ENCODE results near the gene RNGTT. TPM values are rescaled to one million over a fixed set of nuclear protein-coding genes. Genes with fewer than 3 reads are reported as not detected.

RNGTT gene
- total and polyA plus RNA-seq, 2 donors: 11.2 to 23.2 TPM

GRCh38 chr6:88663801-88664200 is 299.6 kb downstream of the RNGTT start:
- 97% methylated on average over 5 of the region's 5 CpGs for WGBS
- no peak overlapping the region for H3K27ac ChIP-seq (ENCODE audit: low read depth in 1 of 2, low read length in 1 of 2)
- DNase-seq (ENCODE audit: low read depth in 6 of 9, low spot score in 9 of 9): no peak
- H3K9me3 ChIP-seq (ENCODE audit: control insufficient read depth in 2 of 2, insufficient read depth in 1 of 2, low read length in 1 of 2): peaks cover 1 to 23% of the 10 kb centered on the region in 2 donors
- no peaks in the 10 kb centered on the region for H3K27me3 ChIP-seq (ENCODE audit: control insufficient read depth in 2 of 2, insufficient read depth in 1 of 2, low read length in 1 of 2)
- H3K4me1 ChIP-seq (ENCODE audit: control insufficient read depth in 2 of 2, insufficient read depth in 2 of 2, low read length in 2 of 2): no peaks in the 10 kb centered on the region
- peaks cover 3 to 4% of the 10 kb centered on the region in 2 donors for H3K36me3 ChIP-seq (ENCODE audit: control insufficient read depth in 2 of 2, insufficient read depth in 2 of 2, low read length in 1 of 2)
- H3K4me3 ChIP-seq (ENCODE audit: low read length in 2 of 2): no peak overlapping the region

GRCh38 chr6:88662653-88663174 is 300.7 kb downstream of the RNGTT start:
- no peak overlapping the region for H3K27ac ChIP-seq (ENCODE audit: low read depth in 1 of 2, low read length in 1 of 2)
- peaks cover 1 to 19% of the 10 kb centered on the region in 2 donors for H3K9me3 ChIP-seq (ENCODE audit: control insufficient read depth in 2 of 2, insufficient read depth in 1 of 2, low read length in 1 of 2)
- no peak overlapping the region for H3K4me3 ChIP-seq (ENCODE audit: low read length in 2 of 2)
- WGBS: 99% methylated on average over 12 of the region's 12 CpGs
- no peaks in the 10 kb centered on the region for H3K4me1 ChIP-seq (ENCODE audit: control insufficient read depth in 2 of 2, insufficient read depth in 2 of 2, low read length in 2 of 2)
- no peak for DNase-seq (ENCODE audit: low read depth in 6 of 9, low spot score in 9 of 9)
- peaks cover 3 to 8% of the 10 kb centered on the region in 2 donors for H3K36me3 ChIP-seq (ENCODE audit: control insufficient read depth in 2 of 2, insufficient read depth in 2 of 2, low read length in 1 of 2)
- H3K27me3 ChIP-seq (ENCODE audit: control insufficient read depth in 2 of 2, insufficient read depth in 1 of 2, low read length in 1 of 2): no peaks in the 10 kb centered on the region

GRCh38 chr6:88662163-88662580 is 301.2 kb downstream of the RNGTT start:
- peaks cover 1 to 19% of the 10 kb centered on the region in 2 donors for H3K9me3 ChIP-seq (ENCODE audit: control insufficient read depth in 2 of 2, insufficient read depth in 1 of 2, low read length in 1 of 2)
- 82% methylated on average over 5 of the region's 5 CpGs for WGBS
- peaks cover 3 to 8% of the 10 kb centered on the region in 2 donors for H3K36me3 ChIP-seq (ENCODE audit: control insufficient read depth in 2 of 2, insufficient read depth in 2 of 2, low read length in 1 of 2)
- H3K27me3 ChIP-seq (ENCODE audit: control insufficient read depth in 2 of 2, insufficient read depth in 1 of 2, low read length in 1 of 2): no peaks in the 10 kb centered on the region
- H3K27ac ChIP-seq (ENCODE audit: low read depth in 1 of 2, low read length in 1 of 2): no peak overlapping the region
- H3K4me1 ChIP-seq (ENCODE audit: control insufficient read depth in 2 of 2, insufficient read depth in 2 of 2, low read length in 2 of 2): no peaks in the 10 kb centered on the region
- DNase-seq (ENCODE audit: low read depth in 6 of 9, low spot score in 9 of 9): no peak
- no peak overlapping the region for H3K4me3 ChIP-seq (ENCODE audit: low read length in 2 of 2)

- Histone ChIP-seq H3K4me1 (ENCODE audit: control insufficient read depth in 2 of 2, insufficient read depth in 2 of 2, low read length in 2 of 2) (no peaks in the 10 kb centered on the region), H3K27ac (ENCODE audit: low read depth in 1 of 2, low read length in 1 of 2) (no peak overlapping the region), H3K36me3 (ENCODE audit: control insufficient read depth in 2 of 2, insufficient read depth in 2 of 2, low read length in 1 of 2) (peaks cover 3 to 8% of the 10 kb centered on the region in 2 donors), H3K4me3 (ENCODE audit: low read length in 2 of 2) (no peak overlapping the region), H3K9me3 (ENCODE audit: control insufficient read depth in 2 of 2, insufficient read depth in 1 of 2, low read length in 1 of 2) (peaks cover 1 to 19% of the 10 kb centered on the region in 2 donors), H3K27me3 (ENCODE audit: control insufficient read depth in 2 of 2, insufficient read depth in 1 of 2, low read length in 1 of 2) (no peaks in the 10 kb centered on the region)
- DNase-seq (ENCODE audit: low read depth in 6 of 9, low spot score in 9 of 9): no peak
- WGBS: 98% methylated on average over 6 of the region's 6 CpGs
These were observed 302.3 kb downstream of the RNGTT start for GRCh38 chr6:88661136-88661535.

GRCh38 chr6:88655586-88655985 is 307.8 kb downstream of the RNGTT start:
- Histone ChIP-seq H3K9me3 (ENCODE audit: control insufficient read depth in 2 of 2, insufficient read depth in 1 of 2, low read length in 1 of 2) (no peaks in the 10 kb centered on the region), H3K4me3 (ENCODE audit: low read length in 2 of 2) (no peak overlapping the region), H3K36me3 (ENCODE audit: control insufficient read depth in 2 of 2, insufficient read depth in 2 of 2, low read length in 1 of 2) (peaks cover 0 to 4% of the 10 kb centered on the region in 2 donors), H3K27ac (ENCODE audit: low read depth in 1 of 2, low read length in 1 of 2) (no peak overlapping the region), H3K27me3 (ENCODE audit: control insufficient read depth in 2 of 2, insufficient read depth in 1 of 2, low read length in 1 of 2) (no peaks in the 10 kb centered on the region), H3K4me1 (ENCODE audit: control insufficient read depth in 2 of 2, insufficient read depth in 2 of 2, low read length in 2 of 2) (no peaks in the 10 kb centered on the region)
- no peak for DNase-seq (ENCODE audit: low read depth in 6 of 9, low spot score in 9 of 9)

GRCh38 chr6:88653936-88654335 is 309.5 kb downstream of the RNGTT start:
- Histone ChIP-seq H3K36me3 (ENCODE audit: control insufficient read depth in 2 of 2, insufficient read depth in 2 of 2, low read length in 1 of 2) (peaks cover 0 to 4% of the 10 kb centered on the region in 2 donors), H3K9me3 (ENCODE audit: control insufficient read depth in 2 of 2, insufficient read depth in 1 of 2, low read length in 1 of 2) (no peaks in the 10 kb centered on the region), H3K4me1 (ENCODE audit: control insufficient read depth in 2 of 2, insufficient read depth in 2 of 2, low read length in 2 of 2) (no peaks in the 10 kb centered on the region), H3K4me3 (ENCODE audit: low read length in 2 of 2) (no peak overlapping the region), H3K27me3 (ENCODE audit: control insufficient read depth in 2 of 2, insufficient read depth in 1 of 2, low read length in 1 of 2) (no peaks in the 10 kb centered on the region), H3K27ac (ENCODE audit: low read depth in 1 of 2, low read length in 1 of 2) (no peak overlapping the region)
- no peak for DNase-seq (ENCODE audit: low read depth in 6 of 9, low spot score in 9 of 9)
- 99% methylated on average over 4 of the region's 4 CpGs for WGBS

GRCh38 chr6:88651400-88651799 is 312.0 kb downstream of the RNGTT start:
- Histone ChIP-seq H3K36me3 (ENCODE audit: control insufficient read depth in 2 of 2, insufficient read depth in 2 of 2, low read length in 1 of 2) (no peaks in the 10 kb centered on the region), H3K4me1 (ENCODE audit: control insufficient read depth in 2 of 2, insufficient read depth in 2 of 2, low read length in 2 of 2) (no peaks in the 10 kb centered on the region), H3K27me3 (ENCODE audit: control insufficient read depth in 2 of 2, insufficient read depth in 1 of 2, low read length in 1 of 2) (no peaks in the 10 kb centered on the region), H3K27ac (ENCODE audit: low read depth in 1 of 2, low read length in 1 of 2) (no peak overlapping the region), H3K4me3 (ENCODE audit: low read length in 2 of 2) (no peak overlapping the region), H3K9me3 (ENCODE audit: control insufficient read depth in 2 of 2, insufficient read depth in 1 of 2, low read length in 1 of 2) (no peaks in the 10 kb centered on the region)
- no peak for DNase-seq (ENCODE audit: low read depth in 6 of 9, low spot score in 9 of 9)

- H3K36me3 ChIP-seq (ENCODE audit: control insufficient read depth in 2 of 2, insufficient read depth in 2 of 2, low read length in 1 of 2): no peaks in the 10 kb centered on the region
- no peak overlapping the region for H3K4me3 ChIP-seq (ENCODE audit: low read length in 2 of 2)
- H3K4me1 ChIP-seq (ENCODE audit: control insufficient read depth in 2 of 2, insufficient read depth in 2 of 2, low read length in 2 of 2): no peaks in the 10 kb centered on the region
- no peaks in the 10 kb centered on the region for H3K9me3 ChIP-seq (ENCODE audit: control insufficient read depth in 2 of 2, insufficient read depth in 1 of 2, low read length in 1 of 2)
- no peak overlapping the region for H3K27ac ChIP-seq (ENCODE audit: low read depth in 1 of 2, low read length in 1 of 2)
- WGBS: 91% methylated on average over 1 of the region's 1 CpG
- DNase-seq (ENCODE audit: low read depth in 6 of 9, low spot score in 9 of 9): no peak
- H3K27me3 ChIP-seq (ENCODE audit: control insufficient read depth in 2 of 2, insufficient read depth in 1 of 2, low read length in 1 of 2): no peaks in the 10 kb centered on the region
These were observed 312.4 kb downstream of the RNGTT start for GRCh38 chr6:88650979-88651378.

GRCh38 chr6:88650029-88650619 is 313.3 kb downstream of the RNGTT start:
- H3K4me3 ChIP-seq (ENCODE audit: low read length in 2 of 2): no peak overlapping the region
- no peaks in the 10 kb centered on the region for H3K9me3 ChIP-seq (ENCODE audit: control insufficient read depth in 2 of 2, insufficient read depth in 1 of 2, low read length in 1 of 2)
- H3K27ac ChIP-seq (ENCODE audit: low read depth in 1 of 2, low read length in 1 of 2): no peak overlapping the region
- H3K4me1 ChIP-seq (ENCODE audit: control insufficient read depth in 2 of 2, insufficient read depth in 2 of 2, low read length in 2 of 2): no peaks in the 10 kb centered on the region
- DNase-seq (ENCODE audit: low read depth in 6 of 9, low spot score in 9 of 9): no peak
- H3K27me3 ChIP-seq (ENCODE audit: control insufficient read depth in 2 of 2, insufficient read depth in 1 of 2, low read length in 1 of 2): no peaks in the 10 kb centered on the region
- no peaks in the 10 kb centered on the region for H3K36me3 ChIP-seq (ENCODE audit: control insufficient read depth in 2 of 2, insufficient read depth in 2 of 2, low read length in 1 of 2)
- WGBS: 95% methylated on average over 5 of the region's 5 CpGs

Data from thymus (tissue), 11 donors.